OCI-LY1 (cell line): ENCODE measurements around the gene SORCS3.

Experiments used
- H2AFZ ChIP-seq: fragments of 200-600 bp; sonication (generic), shearing (Covaris generic); 2 replicates; pipeline ENCODE4 v1.6.0; 2014; ENCODE audit warnings: antibody characterized with exemption, mild to moderate bottlenecking, low read length
- H3F3A ChIP-seq: fragments of 200-600 bp; sonication (generic), shearing (Covaris generic); 2 replicates; pipeline ENCODE4 v1.6.0; 2014; ENCODE audit warnings: mild to moderate bottlenecking, antibody characterized with exemption, low read length, moderate library complexity; ENCODE audit not compliant: insufficient read depth
- H3K27ac ChIP-seq: fragments of 200-600 bp; sonication (generic); 2 replicates; pipeline ENCODE4 v1.5.1; 2014; ENCODE audit warnings: low read length, mixed run types, mild to moderate bottlenecking, low read depth; ENCODE audit not compliant: poor library complexity, severe bottlenecking
- H3K27me3 ChIP-seq: fragments of 200-600 bp; sonication (generic); 2 replicates; pipeline ENCODE4 v1.6.0; 2014; ENCODE audit warnings: antibody characterized with exemption, mild to moderate bottlenecking, low read length, moderate library complexity; ENCODE audit not compliant: insufficient read depth
- H3K36me3 ChIP-seq: fragments of 200-600 bp; sonication (generic); 2 replicates; pipeline ENCODE4 v1.6.1; 2014; ENCODE audit warnings: mild to moderate bottlenecking, antibody characterized with exemption, low read length, moderate library complexity, mixed read lengths; ENCODE audit not compliant: insufficient read depth
- H3K4me1 ChIP-seq: fragments of 200-600 bp; sonication (generic); 2 replicates; pipeline ENCODE4 v1.5.1; 2014; ENCODE audit warnings: mild to moderate bottlenecking, low read length, moderate library complexity; ENCODE audit not compliant: insufficient read depth, severe bottlenecking
- H3K4me2 ChIP-seq: fragments of 200-600 bp; sonication (generic), shearing (Covaris generic); 2 replicates; pipeline ENCODE4 v1.6.1; 2014; ENCODE audit warnings: low read length
- H3K4me3 ChIP-seq: fragments of 200-600 bp; sonication (generic); 2 replicates; pipeline ENCODE4 v1.5.1; 2014; ENCODE audit warnings: low read length, low read depth, mild to moderate bottlenecking, mixed read lengths; ENCODE audit not compliant: poor library complexity, severe bottlenecking
- H3K79me2 ChIP-seq: fragments of 200-600 bp; shearing (Covaris generic); 2 replicates; pipeline ENCODE4 v1.6.1; 2016; ENCODE audit warnings: mixed run types, low read length, mixed read lengths; ENCODE audit not compliant: insufficient read depth
- H3K9ac ChIP-seq: fragments of 200-600 bp; sonication (generic), shearing (Covaris generic); 2 replicates; pipeline ENCODE4 v1.6.1; 2014; ENCODE audit warnings: mild to moderate bottlenecking, low read length, mixed read lengths
- H3K9me2 ChIP-seq: fragments of 200-600 bp; sonication (generic), shearing (Covaris generic); 2 replicates; pipeline ENCODE4 v1.6.1; 2014; ENCODE audit warnings: low read depth, mild to moderate bottlenecking, low read length, mixed read lengths
- H3K9me3 ChIP-seq: fragments of 200-600 bp; shearing (Covaris generic); 2 replicates; pipeline ENCODE4 v1.6.1; 2014; ENCODE audit warnings: low read length, mixed read lengths
- H4K20me1 ChIP-seq: fragments of 200-600 bp; sonication (generic), shearing (Covaris generic); 2 replicates; pipeline ENCODE4 v1.6.0; 2016; ENCODE audit warnings: mild to moderate bottlenecking, low read length; ENCODE audit not compliant: insufficient read depth
- EZH2 ChIP-seq: fragments of 200-600 bp; sonication (generic), shearing (Covaris generic); IDR thresholded peaks from 2 replicates; pipeline ENCODE4 v1.8.0; 2017; ENCODE audit warnings: borderline replicate concordance, mixed run types, mild to moderate bottlenecking, antibody characterized with exemption, low read length, moderate library complexity, mixed read lengths
- TF ChIP-seq, protein P1 (sequence below): fragments of 200-600 bp; sonication (generic), shearing (Covaris generic); IDR thresholded peaks from 2 replicates; pipeline ENCODE4 v1.5.1; 2017; ENCODE audit warnings: mild to moderate bottlenecking, antibody characterized with exemption, low read length, moderate library complexity, mixed read lengths

SORCS3 gene

DNA sequence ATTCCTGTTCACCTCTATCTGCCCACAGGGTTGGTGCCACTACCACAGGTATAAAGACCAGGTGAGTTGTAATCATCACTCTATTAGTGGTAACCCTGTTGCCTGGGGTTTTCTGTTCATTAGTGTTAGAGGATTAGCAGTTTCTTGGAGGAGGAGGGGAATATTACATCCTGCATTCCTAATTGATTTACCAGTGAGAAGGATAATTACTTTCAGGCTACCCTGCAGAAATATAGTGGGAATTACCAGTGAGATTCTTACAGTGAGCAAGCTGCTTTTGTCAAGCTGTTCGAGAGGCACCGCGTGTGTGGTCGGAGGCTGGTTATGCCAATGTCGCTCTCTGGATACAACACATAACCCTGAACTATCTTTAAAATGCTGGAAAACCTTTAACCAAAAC lies 280.7 kb downstream of the SORCS3 start:
- Histone ChIP-seq H3K27ac (no peak overlapping the region), H3F3A (no peaks in the 10 kb centered on the region), H2AFZ (no peak overlapping the region), H3K9me2 (no peaks in the 10 kb centered on the region), H3K4me1 (no peaks in the 10 kb centered on the region), H3K9me3 (no peaks in the 10 kb centered on the region), H3K79me2 (no peaks in the 10 kb centered on the region), H3K9ac (no peak overlapping the region), H3K4me3 (no peak overlapping the region), H4K20me1 (no peaks in the 10 kb centered on the region), H3K27me3 (no peaks in the 10 kb centered on the region), H3K4me2 (no peak overlapping the region), H3K36me3 (no peaks in the 10 kb centered on the region)
- no peak for TF ChIP-seq EZH2
- TF ChIP-seq, protein P1, sequence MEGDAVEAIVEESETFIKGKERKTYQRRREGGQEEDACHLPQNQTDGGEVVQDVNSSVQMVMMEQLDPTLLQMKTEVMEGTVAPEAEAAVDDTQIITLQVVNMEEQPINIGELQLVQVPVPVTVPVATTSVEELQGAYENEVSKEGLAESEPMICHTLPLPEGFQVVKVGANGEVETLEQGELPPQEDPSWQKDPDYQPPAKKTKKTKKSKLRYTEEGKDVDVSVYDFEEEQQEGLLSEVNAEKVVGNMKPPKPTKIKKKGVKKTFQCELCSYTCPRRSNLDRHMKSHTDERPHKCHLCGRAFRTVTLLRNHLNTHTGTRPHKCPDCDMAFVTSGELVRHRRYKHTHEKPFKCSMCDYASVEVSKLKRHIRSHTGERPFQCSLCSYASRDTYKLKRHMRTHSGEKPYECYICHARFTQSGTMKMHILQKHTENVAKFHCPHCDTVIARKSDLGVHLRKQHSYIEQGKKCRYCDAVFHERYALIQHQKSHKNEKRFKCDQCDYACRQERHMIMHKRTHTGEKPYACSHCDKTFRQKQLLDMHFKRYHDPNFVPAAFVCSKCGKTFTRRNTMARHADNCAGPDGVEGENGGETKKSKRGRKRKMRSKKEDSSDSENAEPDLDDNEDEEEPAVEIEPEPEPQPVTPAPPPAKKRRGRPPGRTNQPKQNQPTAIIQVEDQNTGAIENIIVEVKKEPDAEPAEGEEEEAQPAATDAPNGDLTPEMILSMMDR = no peak

DNA sequence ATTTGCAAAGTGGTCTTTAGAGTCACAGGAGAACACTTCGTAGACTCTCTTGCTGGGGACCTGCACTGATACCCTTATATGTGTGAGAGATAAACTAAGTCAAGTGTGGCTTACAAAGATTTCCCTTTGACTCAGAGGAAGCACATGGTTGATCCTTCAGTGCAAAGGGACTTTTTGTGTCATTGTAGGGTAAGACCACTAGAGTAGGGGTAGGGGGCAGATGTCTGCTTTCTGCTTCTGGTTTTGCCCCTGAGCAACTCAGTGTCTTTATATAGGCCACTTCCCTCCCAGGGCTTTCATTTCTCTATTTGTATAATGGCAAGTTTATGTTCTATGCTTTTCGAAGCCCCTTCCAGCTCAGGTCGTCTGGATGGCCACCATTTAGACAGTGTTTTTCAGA lies 281.7 kb downstream of the SORCS3 start:
- Histone ChIP-seq H3K27me3 (no peaks in the 10 kb centered on the region), H3K79me2 (no peaks in the 10 kb centered on the region), H2AFZ (no peak overlapping the region), H3K9me2 (no peaks in the 10 kb centered on the region), H3K9me3 (no peaks in the 10 kb centered on the region), H3F3A (no peaks in the 10 kb centered on the region), H3K4me3 (no peak overlapping the region), H3K36me3 (no peaks in the 10 kb centered on the region), H3K9ac (no peak overlapping the region), H3K4me2 (no peak overlapping the region), H3K27ac (no peak overlapping the region), H4K20me1 (no peaks in the 10 kb centered on the region), H3K4me1 (no peaks in the 10 kb centered on the region)
- TF ChIP-seq, protein P1 = no peak
- TF ChIP-seq EZH2 = no peak

DNA sequence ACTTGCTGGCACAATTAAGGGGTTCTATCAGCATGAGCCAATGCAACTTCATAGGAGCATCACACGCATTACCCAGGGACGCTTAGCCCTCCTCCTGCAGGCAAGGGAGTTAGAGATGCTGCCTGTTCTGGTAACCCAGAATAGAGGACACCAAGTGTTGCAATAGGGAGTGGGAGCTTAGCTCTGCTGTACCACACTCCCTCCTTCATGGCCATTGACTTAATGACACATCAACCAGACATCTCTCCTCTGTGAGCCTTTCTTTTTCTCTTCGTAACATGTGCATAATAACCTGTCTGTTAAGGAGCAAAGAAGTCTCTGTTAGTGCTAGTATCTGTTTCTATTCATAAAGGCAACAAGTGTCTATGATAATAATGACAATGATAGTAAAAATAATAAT lies 282.4 kb downstream of the SORCS3 start:
- Histone ChIP-seq H3K36me3 (no peaks in the 10 kb centered on the region), H3K9ac (no peak overlapping the region), H3K27me3 (no peaks in the 10 kb centered on the region), H3K79me2 (no peaks in the 10 kb centered on the region), H3K9me3 (no peaks in the 10 kb centered on the region), H3K9me2 (no peaks in the 10 kb centered on the region), H3F3A (no peaks in the 10 kb centered on the region), H4K20me1 (no peaks in the 10 kb centered on the region), H3K4me2 (no peak overlapping the region), H3K4me1 (no peaks in the 10 kb centered on the region), H3K27ac (no peak overlapping the region), H3K4me3 (no peak overlapping the region), H2AFZ (no peak overlapping the region)
- TF ChIP-seq EZH2 = no peak
- TF ChIP-seq, protein P1 = no peak
